Cortex of kidney (tissue), 1 donor: ENCODE measurements around the gene ERC2.
"Not testable (repeated sequence)": the region's sequence is repeated elsewhere in the genome, so short reads cannot be mapped to it uniquely, and the experiment has no call there.

Experiments
- DNase-seq: peaks from one replicate; lab custom pipeline; 2025; lab: John Stamatoyannopoulos, UW

The ERC2 gene

GRCh38 chr3:55524565-55525244 lies 943.6 kb downstream of the ERC2 start:
- no peak for DNase-seq

DNA sequence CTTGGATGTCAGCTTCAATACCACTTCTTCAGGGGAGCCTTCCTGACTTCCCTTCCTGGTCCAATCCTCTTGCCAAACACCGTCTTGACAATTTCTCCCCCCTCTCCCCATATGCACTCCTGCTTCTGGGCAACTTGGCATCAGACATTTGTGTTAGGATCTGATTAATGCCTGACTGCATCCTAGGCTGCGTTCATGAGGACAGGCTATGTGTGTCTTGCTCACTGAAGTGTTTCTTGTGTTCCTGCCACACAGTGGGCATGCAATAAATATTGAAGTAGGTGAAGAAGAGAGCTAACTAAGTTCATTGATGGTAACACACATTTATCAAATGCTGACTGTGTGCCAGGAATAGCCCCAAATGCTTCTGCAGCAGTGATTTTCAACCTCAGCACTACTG lies 944.8 kb downstream of the ERC2 start:
- DNase-seq, result no peak

- no peak for DNase-seq
These were observed 946.4 kb downstream of the ERC2 start for GRCh38 chr3:55521738-55522421.

GRCh38 chr3:55521064-55521737 lies 947.1 kb downstream of the ERC2 start:
- no peak for DNase-seq

- DNase-seq, result no peak
These were observed 949.2 kb downstream of the ERC2 start for GRCh38 chr3:55519019-55519418.

DNA sequence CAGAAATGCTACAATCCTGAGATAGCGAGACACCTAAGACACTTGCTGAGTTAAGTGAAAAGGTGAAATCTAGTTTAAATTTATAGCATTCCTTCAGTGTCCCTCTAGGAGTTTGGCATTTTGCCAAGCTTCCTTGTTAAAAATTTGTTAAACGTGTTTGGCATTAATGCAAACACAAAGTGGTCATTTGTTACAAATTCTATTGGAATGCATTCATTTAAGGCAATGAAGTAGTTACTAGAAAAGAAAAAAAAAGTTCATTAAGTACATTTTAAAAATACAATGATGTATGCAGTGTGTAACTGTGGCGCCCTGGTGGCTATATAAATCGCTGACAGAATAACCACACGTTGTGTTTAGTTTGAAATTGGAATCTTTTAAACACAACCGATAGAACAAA lies 949.8 kb downstream of the ERC2 start:
- no peak for DNase-seq

GRCh38 chr3:55516392-55517030 lies 951.8 kb downstream of the ERC2 start:
- DNase-seq, result no peak

- no peak for DNase-seq
These were observed 952.6 kb downstream of the ERC2 start for GRCh38 chr3:55515550-55516246.

DNA sequence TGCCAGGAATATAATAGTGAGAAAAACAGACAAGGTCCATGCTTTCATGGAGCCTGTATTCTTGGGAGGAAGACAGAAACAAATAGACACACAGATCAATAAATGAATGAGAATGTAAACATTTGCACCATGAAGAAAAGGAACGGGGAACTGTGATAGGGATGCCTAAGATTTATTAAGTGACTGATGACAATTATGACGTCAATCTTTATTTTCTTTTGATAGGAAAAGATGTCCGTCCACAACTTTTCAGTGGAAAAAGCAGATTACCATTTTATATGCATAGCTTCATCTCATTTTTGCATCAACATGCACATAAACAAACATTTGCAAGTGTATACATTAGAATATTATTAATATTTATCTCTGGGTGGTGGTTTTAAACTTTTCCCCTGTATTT lies 953.3 kb downstream of the ERC2 start:
- no peak for DNase-seq

- DNase-seq, result no peak
These were observed 955.5 kb downstream of the ERC2 start for GRCh38 chr3:55512571-55513343.

DNA sequence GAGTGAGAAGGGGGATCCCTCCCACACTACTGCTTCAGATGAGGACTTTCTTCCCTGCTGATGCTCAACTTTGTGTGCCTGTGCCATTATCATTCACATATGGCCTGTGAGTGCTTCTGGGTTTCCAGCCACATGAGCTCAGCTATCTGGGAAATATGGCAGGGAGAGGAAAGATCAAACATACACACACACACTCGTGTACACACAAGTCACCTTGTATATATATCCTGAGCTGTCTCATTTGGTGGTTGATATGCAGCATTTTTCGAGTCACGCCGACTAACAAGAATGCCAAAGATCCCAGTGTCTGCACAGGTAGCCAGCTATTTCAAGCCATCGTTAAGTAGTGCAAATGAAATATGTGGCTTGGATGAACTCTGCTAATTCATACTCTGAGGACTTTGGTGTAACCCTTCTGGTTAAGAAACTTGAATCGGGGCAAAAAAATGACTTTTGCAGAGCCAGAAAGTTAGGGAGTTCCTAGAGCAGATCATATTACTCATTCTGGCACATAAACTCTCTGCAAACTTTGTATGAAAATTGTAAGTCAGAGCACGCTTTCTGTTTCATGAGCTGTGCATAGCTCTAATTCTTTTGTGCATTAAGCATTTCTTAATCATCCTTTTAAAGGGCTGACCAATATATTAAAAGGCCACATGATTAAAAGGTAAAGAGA lies 956.2 kb downstream of the ERC2 start:
- no peak for DNase-seq

GRCh38 chr3:55508335-55508734 lies 959.9 kb downstream of the ERC2 start:
- DNase-seq, result no peak

DNA sequence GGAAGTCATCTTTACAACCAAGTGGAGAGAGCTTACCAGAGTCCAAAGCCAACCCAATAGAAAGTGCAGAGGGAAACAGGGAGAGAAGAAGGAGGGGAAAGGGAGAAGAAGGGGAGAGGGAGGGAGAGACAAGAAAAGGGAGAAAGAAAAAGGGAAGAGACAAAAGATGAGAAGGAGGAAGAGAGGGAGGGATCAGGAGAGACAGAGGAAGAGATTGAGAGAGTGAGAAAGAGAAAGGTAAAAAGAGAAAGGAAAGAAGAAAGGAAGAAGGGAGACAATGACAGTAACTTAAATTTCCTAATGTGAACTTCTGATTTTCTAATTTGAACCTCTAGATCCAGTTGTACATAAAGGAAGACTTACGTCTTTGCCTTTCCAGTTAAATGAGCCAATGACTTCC lies 960.5 kb downstream of the ERC2 start:
- no peak for DNase-seq

DNA sequence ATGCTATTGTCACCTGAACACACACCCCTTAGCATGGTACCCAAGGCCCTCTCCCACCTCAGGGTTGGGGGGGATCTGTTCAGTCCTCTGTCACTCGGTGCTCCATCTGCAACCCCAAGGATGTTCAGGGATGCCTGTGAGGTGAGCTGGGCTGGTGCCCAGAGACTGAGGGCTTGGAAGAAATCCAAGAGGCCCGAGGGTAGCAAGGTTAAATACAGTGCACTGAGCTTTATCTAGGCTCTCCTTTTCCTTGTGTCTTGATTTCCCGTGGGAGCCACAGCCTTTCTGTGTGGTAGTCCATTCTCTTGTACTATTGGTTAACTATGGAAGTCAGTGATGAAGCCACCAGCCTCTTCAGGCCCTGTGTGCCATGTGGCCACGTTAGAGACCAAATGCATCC lies 962.5 kb downstream of the ERC2 start:
- DNase-seq, result no peak

DNA sequence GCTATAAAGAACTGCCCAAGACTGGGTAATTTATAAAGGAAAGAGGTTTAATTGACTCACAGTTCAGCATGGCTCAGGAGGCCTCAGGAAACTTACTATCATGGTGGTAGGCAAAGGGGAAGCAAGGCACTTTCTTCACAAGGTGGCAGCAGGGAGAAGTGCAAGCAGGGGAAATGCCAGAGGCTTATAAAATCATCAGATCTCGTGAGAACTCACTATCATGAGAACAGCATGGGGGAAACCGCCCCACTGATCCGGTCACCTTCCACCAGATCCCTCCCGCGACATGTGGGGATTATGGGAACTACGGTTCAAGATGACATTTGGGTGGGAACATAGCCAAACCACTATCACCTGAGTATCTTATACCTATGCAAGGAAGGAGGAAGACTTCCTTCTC lies 963.2 kb downstream of the ERC2 start:
- not testable (repeated sequence) for DNase-seq

DNA sequence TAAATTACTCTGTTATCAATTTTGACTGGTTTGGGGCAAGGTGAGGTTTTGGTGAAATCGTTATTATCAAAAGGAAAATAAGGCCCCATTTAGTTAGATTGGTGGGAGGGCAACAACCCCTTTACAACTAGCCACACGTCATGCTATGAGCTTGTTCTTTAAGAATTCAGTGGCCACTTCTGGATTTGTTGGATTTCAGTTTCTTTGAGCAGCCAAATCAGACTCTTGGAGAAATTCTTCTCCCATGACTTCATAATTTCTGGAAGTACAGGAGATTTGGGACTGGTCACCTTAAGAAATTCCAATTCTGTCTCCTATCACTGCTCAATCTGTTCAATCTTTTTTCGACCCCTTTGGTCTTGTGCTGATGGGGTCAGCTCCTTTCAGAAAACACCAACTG lies 966.4 kb downstream of the ERC2 start:
- no peak for DNase-seq

DNA sequence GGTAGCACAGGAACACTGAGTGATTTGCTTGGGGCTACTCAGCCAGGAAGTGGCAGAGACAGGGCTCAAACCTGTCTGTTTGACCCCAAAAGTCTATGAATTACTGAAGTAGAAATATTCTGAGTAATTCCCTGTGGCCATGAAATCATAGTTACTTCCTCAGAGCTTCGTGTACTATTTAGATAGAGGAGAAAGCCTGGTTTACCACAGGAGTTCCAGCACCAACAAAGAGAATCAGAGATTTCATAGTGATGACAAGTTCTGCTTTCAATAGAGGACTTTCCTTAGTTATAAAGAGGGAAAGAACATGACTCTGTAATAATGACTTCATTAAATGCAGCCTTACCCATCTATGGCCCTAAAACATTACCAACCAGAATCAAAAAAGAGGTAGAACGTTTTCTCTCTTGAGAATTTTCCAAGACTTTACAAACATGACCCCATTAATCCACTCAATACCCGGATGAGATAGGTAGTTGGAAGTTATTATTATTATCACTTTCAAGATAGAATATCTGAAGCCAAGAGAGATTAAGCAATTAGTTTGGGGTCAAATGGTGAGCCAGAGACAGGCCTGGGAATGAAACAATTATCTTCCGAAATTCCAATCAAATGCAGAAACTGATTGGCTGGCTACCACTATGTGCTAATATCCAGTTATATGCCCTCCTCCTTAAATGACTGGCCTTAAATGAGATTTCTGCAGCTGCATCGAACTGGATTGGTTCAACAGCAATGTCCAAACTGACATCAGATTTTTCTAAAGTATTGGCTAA lies 967.5 kb downstream of the ERC2 start:
- no peak for DNase-seq

DNA sequence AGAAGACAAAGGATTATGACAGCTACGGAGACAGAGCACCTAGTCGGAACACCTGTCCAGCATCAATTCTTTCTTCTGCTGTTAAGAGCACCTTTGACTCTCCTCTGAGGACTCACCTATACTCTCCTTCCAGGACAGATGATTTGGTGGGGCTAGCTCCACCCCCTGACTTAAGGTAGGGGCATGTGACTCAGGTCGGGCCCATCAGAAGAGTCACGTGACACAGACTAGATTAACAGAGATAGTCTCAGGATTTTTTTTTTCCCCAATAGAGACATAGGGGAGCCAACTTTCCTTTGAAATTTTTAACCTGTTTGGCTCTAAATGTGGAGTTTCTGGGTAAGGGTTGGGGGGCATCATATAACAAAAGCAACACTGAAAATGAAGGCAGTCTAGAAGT lies 969.7 kb downstream of the ERC2 start:
- no peak for DNase-seq

GRCh38 chr3:55497250-55497649 lies 971.0 kb downstream of the ERC2 start:
- no peak for DNase-seq

- DNase-seq, result no peak
These were observed 973.3 kb downstream of the ERC2 start for GRCh38 chr3:55494976-55495375.
